HepG2 (cell line): ENCODE results near the gene TMEM190. TPM values are rescaled to one million over a fixed set of nuclear protein-coding genes. Genes with fewer than 3 reads are reported as not detected.

ENCODE experiments used
- BORCS8-MEF2B ChIP-seq: sonication (generic); formaldehyde crosslinking; IDR thresholded peaks from 2 replicates; pipeline ENCODE4 v1.8.0; 2022; ENCODE audit warnings: mild to moderate bottlenecking, missing genetic modification reagents
- CENPT ChIP-seq: sonication (generic); formaldehyde crosslinking; IDR thresholded peaks from 2 replicates; pipeline ENCODE4 v1.8.0; 2022; ENCODE audit warnings: low read depth, mild to moderate bottlenecking, moderate library complexity, missing genetic modification reagents
- CHD2 ChIP-seq: IDR thresholded peaks from 2 replicates; pipeline ENCODE4 v1.6.1; 2011; ENCODE audit warnings: low read depth, low read length, improper control_type of control experiment
- DNMT1 ChIP-seq: sonication (generic); formaldehyde crosslinking; IDR thresholded peaks from 2 replicates; pipeline ENCODE4 v1.5.1; 2020; ENCODE audit warnings: mild to moderate bottlenecking, missing genetic modification reagents
- KDM6A ChIP-seq: IDR thresholded peaks from 2 replicates; pipeline ENCODE4 v1.6.1; 2016; ENCODE audit warnings: low read depth
- KLF12 ChIP-seq: sonication (generic); formaldehyde crosslinking; IDR thresholded peaks from 2 replicates; pipeline ENCODE4 v1.4.0; 2020; ENCODE audit warnings: missing genetic modification reagents, borderline replicate concordance
- MYNN ChIP-seq: sonication (generic); formaldehyde crosslinking; IDR thresholded peaks from 2 replicates; pipeline ENCODE4 v1.4.0; 2020; ENCODE audit warnings: mild to moderate bottlenecking, low read depth, missing genetic modification reagents
- NR2F6 ChIP-seq, 2 experiments: IDR thresholded peaks; 2 replicates each; pipeline ENCODE4 v1.6.1; 2016; ENCODE audit warnings: antibody characterized with exemption in 1 of 2, mild to moderate bottlenecking in 1 of 2
- PHF8 ChIP-seq: sonication (generic); formaldehyde crosslinking; IDR thresholded peaks from 2 replicates; pipeline ENCODE4 v1.5.0; 2020; ENCODE audit warnings: missing genetic modification reagents
- RARG ChIP-seq: sonication (generic); formaldehyde crosslinking; IDR thresholded peaks from 2 replicates; pipeline ENCODE4 v1.4.0; 2020; ENCODE audit warnings: low read depth, mild to moderate bottlenecking, missing genetic modification reagents
- RFX1 ChIP-seq: fragments of 450-650 bp; IDR thresholded peaks from 2 replicates; pipeline ENCODE4 v1.6.1; 2017
- TFAP4 ChIP-seq: sonication (generic); IDR thresholded peaks from 2 replicates; pipeline ENCODE4 v1.6.1; 2016; ENCODE audit warnings: low read depth, borderline replicate concordance
- UBTF ChIP-seq: sonication (generic); formaldehyde crosslinking; IDR thresholded peaks from 2 replicates; pipeline ENCODE4 v1.4.0; 2020; ENCODE audit warnings: mild to moderate bottlenecking, missing genetic modification reagents
- YY1 ChIP-seq: IDR thresholded peaks from 2 replicates; pipeline ENCODE4 v1.6.1; 2011; ENCODE audit warnings: low read length, low read depth, moderate library complexity, mild to moderate bottlenecking; ENCODE audit not compliant: insufficient read depth, insufficient replicate concordance
- ZFY ChIP-seq: sonication (generic); formaldehyde crosslinking; IDR thresholded peaks from 2 replicates; pipeline ENCODE4 v1.4.0; 2020; ENCODE audit warnings: missing genetic modification reagents
- ZNF317 ChIP-seq: sonication (generic); formaldehyde crosslinking; IDR thresholded peaks from 2 replicates; pipeline ENCODE4 v1.5.0; 2020; ENCODE audit warnings: mild to moderate bottlenecking, missing genetic modification reagents
- ZNF318 ChIP-seq: sonication (generic); formaldehyde crosslinking; IDR thresholded peaks from 2 replicates; pipeline ENCODE4 v1.4.0; 2020; ENCODE audit warnings: mild to moderate bottlenecking, missing genetic modification reagents
- ZNF44 ChIP-seq: sonication (generic); formaldehyde crosslinking; IDR thresholded peaks from 2 replicates; pipeline ENCODE4 v1.5.1; 2020; ENCODE audit warnings: mild to moderate bottlenecking, missing genetic modification reagents
- ZNF547 ChIP-seq: sonication (generic); formaldehyde crosslinking; IDR thresholded peaks from 2 replicates; pipeline ENCODE4 v1.5.1; 2020; ENCODE audit warnings: mild to moderate bottlenecking, missing genetic modification reagents
- polyA plus RNA-seq, 8 experiments: library from polyadenylated mRNA; depleted of rRNA in 3 of 8; stranded (reverse) in 7 of 8; unstranded in 1 of 8; fragments of >200 nt; fragmentation: Illumina TruSeq in 4 of 8; extraction: Trizol in 4 of 8; gene quantifications; 2 replicates each; pipeline versions ENCODE4 v1.2.1 to v1.2.3, GENCODE V29; 2011 to 2016; ENCODE audit warnings: low read depth in 4 of 8, missing spikeins in 1 of 8, mixed read lengths in 1 of 8; ENCODE audit not compliant: insufficient read depth in 1 of 8
- total RNA-seq, 5 experiments: library from RNA; depleted of rRNA; stranded (reverse); fragments of >200 nt; fragmentation: Illumina TruSeq; extraction: Trizol; gene quantifications; 2 replicates each; pipeline ENCODE4 v1.2.3, GENCODE V29; 2016; ENCODE audit warnings: low read depth in 1 of 5

The TMEM190 gene
- total and polyA plus RNA-seq, 2 of the 13 experiments (the other 11 are each of a cell fraction or from before 2014, with no cell fraction given), result 0.35 to 0.83 TPM

GRCh38 chr19:55339889-55340783, 36.5 kb upstream of the TMEM190 start (continued):
- TF ChIP-seq ZNF44 (CRISPR knock-in tag), result no peak
- no peak for TF ChIP-seq RARG
- no peak for TF ChIP-seq TFAP4
- no peak for TF ChIP-seq DNMT1 (CRISPR knock-in tag)
- no peak for TF ChIP-seq YY1
- no peak for TF ChIP-seq CHD2
- no peak for TF ChIP-seq KDM6A (CRISPR knock-in tag)
- TF ChIP-seq PHF8 (CRISPR knock-in tag), result peak; percentile 26; the same call in 1 of the 2 replicates
- TF ChIP-seq ZNF317, result no peak
- no peak for TF ChIP-seq ZNF318 (CRISPR knock-in tag)
- TF ChIP-seq ZFY, result peak; percentile 60; the same call in 1 of the 2 replicates
- TF ChIP-seq BORCS8-MEF2B (CRISPR knock-in tag), result no peak
- TF ChIP-seq ZNF547 (CRISPR knock-in tag), result no peak
- TF ChIP-seq NR2F6 (IDR thresholded peaks at IDR 0.05), result 0 out of 2 replicates have a peak, but pooled peaks have one; percentile 28
- TF ChIP-seq NR2F6 (CRISPR knock-in tag; IDR thresholded peaks at IDR 0.05), result no peak
- peak; percentile 34; the same call in 1 of the 2 replicates for TF ChIP-seq UBTF
- TF ChIP-seq RFX1, result no peak
- no peak for TF ChIP-seq CENPT (CRISPR knock-in tag)
- 0 out of 2 replicates have a peak, but pooled peaks have one; percentile 11 for TF ChIP-seq KLF12 (CRISPR knock-in tag)
- no peak for TF ChIP-seq MYNN
